K562 (cell line): ENCODE measurements around the gene AKR1A1. TPM values are rescaled to one million over a fixed set of nuclear protein-coding genes. Genes with fewer than 3 reads are reported as not detected.
A peak's percentile ranks its signal among the peaks of the same experiment; 100 is the strongest.
"Not testable (repeated sequence)": the region's sequence is repeated elsewhere in the genome, so short reads cannot be mapped to it uniquely, and the experiment has no call there.

Experiments used
- ATAC-seq: fragments of 200-7000 bp; cut with Tn5 transposase; 3 replicates; pipeline ENCODE4 v1.9.1; 2020; ENCODE audit warnings: moderate library complexity
- BruUV-seq: library from RNA; stranded (reverse); fragments of 400-500 nt; replicated peaks from 2 replicates; lab custom pipeline; 2021; lab: Mats Ljungman, UMichigan
- CTCF ChIA-PET: fragments of 300-600 bp; formaldehyde crosslinking; extraction: SDS; loops from one replicate; lab custom pipeline; 2021; ENCODE audit warnings: low intra/inter-chr PET ratio; lab: Yijun Ruan, JAX
- POLR2A ChIA-PET: fragments of 300-600, 350-650 bp; sonication (Branson Sonifier 250); formaldehyde crosslinking; extraction: SDS; loops from one replicate; lab custom pipeline; 2021; ENCODE audit warnings: antibody characterized with exemption, inconsistent platforms; lab: Yijun Ruan, JAX
- DNase-seq, 4 experiments: peaks; one replicate each; pipeline versions ENCODE4 v3.0.0 to v3.0.0-alpha.2; 2011 to 2018; ENCODE audit warnings: low spot score in 3 of 4, mixed read lengths in 3 of 4; ENCODE audit errors: extremely low read depth in 1 of 4
- FAIRE-seq: peaks from 2 replicates; lab custom pipeline; 2011; peaks lifted over from hg19 to GRCh38; lab: Jason Lieb, UNC
- H2AFZ ChIP-seq: 2 replicates; pipeline ENCODE4 v1.6.0; 2011; ENCODE audit warnings: low read depth, low read length, control low read depth, inconsistent platforms
- H3K27ac ChIP-seq: fragments of 200-600 bp; 3 replicates; pipeline ENCODE4 v1.8.0; 2011; ENCODE audit warnings: low read depth, mild to moderate bottlenecking, control low read depth, inconsistent platforms, low read length, moderate library complexity, mixed read lengths; ENCODE audit errors: extremely low read depth
- H3K27me3 ChIP-seq, 2 experiments: fragments of 300-600 bp in 1 of 2; 2 replicates in 1 of 2; 3 replicates in 1 of 2; pipeline versions ENCODE4 v1.6.0 to v1.8.0; 2011; ENCODE audit warnings: inconsistent platforms in 2 of 2, low read length in 2 of 2, mild to moderate bottlenecking in 1 of 2, mixed read lengths in 1 of 2, moderate library complexity in 1 of 2; ENCODE audit not compliant: control insufficient read depth in 2 of 2, insufficient read depth in 2 of 2
- H3K36me3 ChIP-seq: fragments of 300-600 bp; 3 replicates; pipeline ENCODE4 v1.8.0; 2011; ENCODE audit warnings: mild to moderate bottlenecking, low read length, inconsistent platforms; ENCODE audit not compliant: control insufficient read depth, insufficient read depth
- H3K4me1 ChIP-seq, 2 experiments: fragments of 200-600 bp in 1 of 2; replicated peaks in 1 of 2; 2 replicates in 1 of 2; 3 replicates in 1 of 2; pipeline versions ENCODE4 v1.5.1 to v1.8.0; 2011; ENCODE audit warnings: inconsistent platforms in 2 of 2, low read length in 2 of 2, mild to moderate bottlenecking in 1 of 2, mixed read lengths in 1 of 2, moderate library complexity in 1 of 2; ENCODE audit not compliant: control insufficient read depth in 2 of 2, insufficient read depth in 2 of 2
- H3K4me2 ChIP-seq: 2 replicates; pipeline ENCODE4 v1.6.1; 2011; ENCODE audit warnings: low read length, control low read depth, inconsistent platforms, mixed read lengths; ENCODE audit not compliant: insufficient read depth
- H3K4me3 ChIP-seq: fragments of 200-600 bp; sonication (generic), shearing (Covaris generic); 2 replicates; pipeline ENCODE4 v1.5.1; 2016; ENCODE audit warnings: control low read depth, inconsistent platforms
- H3K79me2 ChIP-seq: fragments of 200-600 bp; 3 replicates; pipeline ENCODE4 v1.8.0; 2011; ENCODE audit warnings: low read length, inconsistent platforms; ENCODE audit not compliant: control insufficient read depth, insufficient read depth
- H3K9ac ChIP-seq, 2 experiments: 2 replicates each; pipeline versions ENCODE4 v1.6.0 to v1.6.1; 2011; ENCODE audit warnings: low read depth in 2 of 2, low read length in 2 of 2, control low read depth in 1 of 2, inconsistent platforms in 1 of 2, mild to moderate bottlenecking in 1 of 2, mixed read lengths in 1 of 2; ENCODE audit not compliant: insufficient read depth in 1 of 2
- H3K9me1 ChIP-seq: one replicate; pipeline ENCODE4 v1.6.0; 2011; ENCODE audit warnings: inconsistent platforms, mild to moderate bottlenecking, low read length, moderate library complexity; ENCODE audit not compliant: control insufficient read depth, insufficient read depth
- H3K9me3 ChIP-seq: replicated peaks from 2 replicates; pipeline ENCODE4 v1.5.1; 2011; ENCODE audit warnings: low read depth, low read length, inconsistent platforms; ENCODE audit not compliant: control insufficient read depth, insufficient read depth
- H4K20me1 ChIP-seq: replicated peaks from 2 replicates; pipeline ENCODE4 v1.6.1; 2011; ENCODE audit warnings: low read length, inconsistent platforms, mixed read lengths; ENCODE audit not compliant: control insufficient read depth, insufficient read depth
- WGBS: fragments of 100-300 bp; shearing (Covaris generic); methylation state at CpG from one replicate; pipeline ENCODE4 v1.1.6; 2016; ENCODE audit warnings: low coverage, mixed read lengths; ENCODE audit not compliant: insufficient coverage; ENCODE audit errors: missing lambda C conversion rate; 5-methylcytosine and 5-hydroxymethylcytosine counted together
- in situ Hi-C: fragments of 300-500 bp; cut with MboI; formaldehyde crosslinking; loops from 4 replicates; pipeline ENCODE4 v1.15.0; 2018; ENCODE audit warnings: inconsistent platforms, mixed read lengths
- intact Hi-C: fragments of 100-400 bp; cut with micrococcal nuclease; formaldehyde crosslinking; loops from 2 replicates; pipeline ENCODE4 v1.14.2; 2022
- polyA plus RNA-seq, 8 experiments: library from polyadenylated mRNA; depleted of rRNA in 4 of 8; stranded (reverse) in 5 of 8; unstranded in 3 of 8; fragments of >200 nt; fragmentation: Nextera tagmentation in 2 of 8; fragmentation: Illumina TruSeq in 1 of 8; extraction: Ambion mirVana in 2 of 8; extraction: Trizol in 1 of 8; gene quantifications; 2 replicates each; pipeline versions ENCODE4 v1.2.1 to v1.2.3, GENCODE V29; 2011 to 2014; ENCODE audit warnings: inconsistent platforms in 1 of 8, missing spikeins in 1 of 8
- total RNA-seq, 7 experiments: library from RNA; depleted of rRNA in 6 of 7; stranded (reverse); fragments of >200 nt in 6 of 7; fragmentation: Illumina TruSeq in 2 of 7; extraction: Trizol in 2 of 7; gene quantifications; 2 replicates each; pipeline versions ENCODE4 v1.2.1 to v1.2.3, GENCODE V29; 2011 to 2021; ENCODE audit warnings: low replicate concordance in 1 of 7
- TF ChIP-seq, protein P1 (sequence below): fragments of 450-650 bp; IDR thresholded peaks from 2 replicates; pipeline ENCODE4 v1.6.1; 2017; ENCODE audit warnings: antibody characterized with exemption, mild to moderate bottlenecking

AKR1A1 gene
- total and polyA plus RNA-seq, 9 of the 15 experiments (the other 6 are each of a cell fraction or from before 2014, with no cell fraction given) = 68.6 to 211 (median 132) TPM

DNA sequence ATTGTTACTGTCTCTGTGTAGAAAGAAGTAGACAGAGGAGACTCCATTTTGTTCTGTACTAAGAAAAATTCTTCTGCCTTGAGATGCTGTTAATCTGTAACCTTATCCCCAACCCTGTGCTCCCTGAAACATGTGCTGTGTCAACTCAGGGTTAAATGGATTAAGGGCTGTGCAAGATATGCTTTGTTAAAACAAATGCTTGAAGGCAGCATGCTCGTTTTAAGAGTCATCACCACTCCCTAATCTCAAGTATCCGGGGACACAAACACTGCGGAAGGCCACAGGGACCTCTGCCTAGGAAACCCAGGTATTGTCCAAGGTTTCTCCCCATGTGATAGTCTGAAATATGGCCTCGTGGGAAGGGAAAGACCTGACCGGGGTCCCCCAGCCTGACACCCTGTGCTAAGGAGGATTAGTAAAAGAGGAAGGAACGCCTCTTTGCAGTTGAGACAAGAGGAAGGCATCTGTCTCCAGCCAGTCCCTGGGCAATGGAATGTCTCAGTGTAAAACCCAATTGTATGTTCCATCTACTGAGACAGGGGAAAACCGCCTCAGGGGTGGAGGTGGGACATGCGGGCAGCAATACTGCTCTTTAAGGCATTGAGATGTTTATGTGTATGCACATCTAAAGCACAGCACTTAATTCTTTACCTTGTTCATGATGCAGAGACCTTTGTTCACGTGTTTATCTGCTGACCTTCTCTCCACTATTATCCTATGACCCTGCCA, 36.9 kb upstream of the AKR1A1 start:
- ChIA-PET POLR2A (interaction anchor here (0.8 to 5.6 kb wide), 7 partner anchors 7 to 100 kb away, joined by 3 to 104 read pairs (median 13); partner anchors contain the start of genes AKR1A1, CCDC163, MMACHC and NASP), CTCF (interaction anchor here (2.6 kb wide), 1 partner anchor 56 kb away, joined by 21 read pairs; no protein-coding TSS in a partner anchor)
- H3K9me1 ChIP-seq, H3K4me3 ChIP-seq, H2AFZ ChIP-seq, H3K4me1 ChIP-seq, H4K20me1 ChIP-seq, H3K9ac ChIP-seq, ATAC-seq, H3K27ac ChIP-seq, H3K27me3 ChIP-seq, H3K9me3 ChIP-seq, DNase-seq, H3K4me2 ChIP-seq, FAIRE-seq: not testable (repeated sequence)
- TF ChIP-seq, protein P1, sequence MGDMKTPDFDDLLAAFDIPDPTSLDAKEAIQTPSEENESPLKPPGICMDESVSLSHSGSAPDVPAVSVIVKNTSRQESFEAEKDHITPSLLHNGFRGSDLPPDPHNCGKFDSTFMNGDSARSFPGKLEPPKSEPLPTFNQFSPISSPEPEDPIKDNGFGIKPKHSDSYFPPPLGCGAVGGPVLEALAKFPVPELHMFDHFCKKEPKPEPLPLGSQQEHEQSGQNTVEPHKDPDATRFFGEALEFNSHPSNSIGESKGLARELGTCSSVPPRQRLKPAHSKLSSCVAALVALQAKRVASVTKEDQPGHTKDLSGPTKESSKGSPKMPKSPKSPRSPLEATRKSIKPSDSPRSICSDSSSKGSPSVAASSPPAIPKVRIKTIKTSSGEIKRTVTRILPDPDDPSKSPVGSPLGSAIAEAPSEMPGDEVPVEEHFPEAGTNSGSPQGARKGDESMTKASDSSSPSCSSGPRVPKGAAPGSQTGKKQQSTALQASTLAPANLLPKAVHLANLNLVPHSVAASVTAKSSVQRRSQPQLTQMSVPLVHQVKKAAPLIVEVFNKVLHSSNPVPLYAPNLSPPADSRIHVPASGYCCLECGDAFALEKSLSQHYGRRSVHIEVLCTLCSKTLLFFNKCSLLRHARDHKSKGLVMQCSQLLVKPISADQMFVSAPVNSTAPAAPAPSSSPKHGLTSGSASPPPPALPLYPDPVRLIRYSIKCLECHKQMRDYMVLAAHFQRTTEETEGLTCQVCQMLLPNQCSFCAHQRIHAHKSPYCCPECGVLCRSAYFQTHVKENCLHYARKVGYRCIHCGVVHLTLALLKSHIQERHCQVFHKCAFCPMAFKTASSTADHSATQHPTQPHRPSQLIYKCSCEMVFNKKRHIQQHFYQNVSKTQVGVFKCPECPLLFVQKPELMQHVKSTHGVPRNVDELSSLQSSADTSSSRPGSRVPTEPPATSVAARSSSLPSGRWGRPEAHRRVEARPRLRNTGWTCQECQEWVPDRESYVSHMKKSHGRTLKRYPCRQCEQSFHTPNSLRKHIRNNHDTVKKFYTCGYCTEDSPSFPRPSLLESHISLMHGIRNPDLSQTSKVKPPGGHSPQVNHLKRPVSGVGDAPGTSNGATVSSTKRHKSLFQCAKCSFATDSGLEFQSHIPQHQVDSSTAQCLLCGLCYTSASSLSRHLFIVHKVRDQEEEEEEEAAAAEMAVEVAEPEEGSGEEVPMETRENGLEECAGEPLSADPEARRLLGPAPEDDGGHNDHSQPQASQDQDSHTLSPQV = peak; percentile 26; the same call in 1 of the 2 replicates
- H3K36me3 ChIP-seq = peaks cover 97% of the 10 kb centered on the region
- intact Hi-C loops = loop anchor here (1.0 to 5.0 kb wide), 2 partner anchors 57 to 369 kb away; no protein-coding TSS in a partner anchor
- TSS peak; percentile 2 for BruUV-seq
- in situ Hi-C loops = loop anchor here (5.0 kb wide), 1 partner anchor 54 kb away; no protein-coding TSS in a partner anchor
- peaks cover 35% of the 10 kb centered on the region for H3K79me2 ChIP-seq
- 69% methylated on average over 8 of the region's 9 CpGs for WGBS
